ENCODE data around the gene COQ8B.

- TF ChIP-seq CTCF (IDR thresholded peaks at IDR 0.05; ENCODE audit: insufficient read depth, low read depth, low read length): no peak
- no peak for TF ChIP-seq EZH2 (IDR thresholded peaks at IDR 0.05; ENCODE audit: insufficient read depth, low read length)
Measured at GRCh38 chr19:40661616-40662015, 55.1 kb downstream of the COQ8B start.

All from astrocyte (in vitro differentiated cells and primary cell).